ENCODE data around the gene SMIM30. TPM values are rescaled to one million over a fixed set of nuclear protein-coding genes. Genes with fewer than 3 reads are reported as not detected.

The SMIM30 gene
- total RNA-seq, 2 donors from 2014 or later, result 36.2 to 45.8 TPM

GRCh38 chr7:113083816-113084495, 34.4 kb downstream of the SMIM30 start:
- H3K27me3 ChIP-seq (ENCODE audit: control insufficient read depth, insufficient read depth, low read length, poor library complexity, severe bottlenecking), result peaks cover 54% of the 10 kb centered on the region
- 87 to 94% methylated on average over 9 to 10 of the region's 10 CpGs for WGBS, 2 experiments (ENCODE audit: insufficient coverage in 1 of 2, insufficient read length in 1 of 2)
- TF ChIP-seq CTCF (conservative IDR thresholded peaks at IDR 0.05), result no peak
- no peaks in the 10 kb centered on the region for H3K9me3 ChIP-seq (ENCODE audit: control insufficient read depth, low read length)
- no peaks in the 10 kb centered on the region for H3K9me3 Mint-ChIP-seq
- H3K36me3 ChIP-seq (ENCODE audit: control insufficient read depth, insufficient read depth, low read length), result no peaks in the 10 kb centered on the region
- H3K4me1 ChIP-seq (ENCODE audit: control insufficient read depth, insufficient read depth, low read length), result no peaks in the 10 kb centered on the region
- DNase-seq, result no peak
- no peak overlapping the region for H3K9ac ChIP-seq (ENCODE audit: extremely low read depth, low read length, poor library complexity, severe bottlenecking)
- no peaks in the 10 kb centered on the region for H3K36me3 Mint-ChIP-seq (ENCODE audit: low read depth)
- peaks cover 67% of the 10 kb centered on the region for H3K27me3 Mint-ChIP-seq (ENCODE audit: insufficient read depth)
- H3K4me3 ChIP-seq (ENCODE audit: low read length), result no peak overlapping the region
- H3K27ac Mint-ChIP-seq, result no peak overlapping the region
- no peak overlapping the region for H3K27ac ChIP-seq (ENCODE audit: low read depth, low read length)
- H3K4me3 Mint-ChIP-seq, result no peak overlapping the region
- peaks cover 1% of the 10 kb centered on the region for H3K4me1 Mint-ChIP-seq

DNA sequence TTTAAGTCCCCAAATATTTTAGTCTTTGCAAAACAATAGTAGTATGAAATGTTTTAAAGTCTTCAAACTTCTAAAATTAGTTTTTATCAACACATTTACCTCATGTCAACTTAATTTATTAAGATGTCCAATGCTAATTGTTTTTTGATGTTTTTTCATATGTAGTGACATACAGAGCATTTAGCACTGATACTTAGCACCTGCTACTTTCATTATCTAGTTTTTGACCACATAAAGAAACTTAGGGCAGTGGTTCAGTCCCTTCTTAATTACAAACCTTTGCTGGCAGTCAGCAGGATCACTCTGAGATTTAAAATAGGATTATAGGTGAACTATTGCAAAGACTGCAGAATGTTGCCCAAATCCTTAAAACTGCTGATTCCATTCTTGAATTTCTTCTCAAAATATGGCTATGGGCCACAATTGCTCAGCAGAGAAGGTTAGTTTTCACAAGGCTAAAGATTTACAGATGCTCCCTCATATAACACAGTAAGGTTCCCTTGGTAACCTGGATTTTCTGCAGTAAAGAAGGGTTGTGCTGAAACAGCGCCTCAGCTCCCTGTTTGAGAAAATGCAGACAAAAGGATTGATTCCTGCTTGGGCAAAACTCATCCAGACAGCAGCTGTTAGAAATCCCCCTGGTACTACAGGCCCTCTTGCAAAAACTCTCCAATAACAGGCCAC, 35.1 kb downstream of the SMIM30 start:
- Mint-ChIP-seq H3K27ac (no peak overlapping the region), H3K4me3 (no peak overlapping the region), H3K27me3 (ENCODE audit: insufficient read depth) (peaks cover 68% of the 10 kb centered on the region), H3K9me3 (no peaks in the 10 kb centered on the region), H3K36me3 (ENCODE audit: low read depth) (no peaks in the 10 kb centered on the region), H3K4me1 (peaks cover 1% of the 10 kb centered on the region)
- DNase-seq, result no peak
- H3K36me3 ChIP-seq (ENCODE audit: control insufficient read depth, insufficient read depth, low read length), result no peaks in the 10 kb centered on the region
- no peaks in the 10 kb centered on the region for H3K9me3 ChIP-seq (ENCODE audit: control insufficient read depth, low read length)
- no peak overlapping the region for H3K4me3 ChIP-seq (ENCODE audit: low read length)
- TF ChIP-seq CTCF (conservative IDR thresholded peaks at IDR 0.05), result no peak
- H3K27ac ChIP-seq (ENCODE audit: low read depth, low read length), result no peak overlapping the region
- H3K4me1 ChIP-seq (ENCODE audit: control insufficient read depth, insufficient read depth, low read length), result peaks cover under 1% of the 10 kb centered on the region
- peaks cover 57% of the 10 kb centered on the region for H3K27me3 ChIP-seq (ENCODE audit: control insufficient read depth, insufficient read depth, low read length, poor library complexity, severe bottlenecking)
- 59% methylated on average over 1 of the region's 1 CpG; no CpG with 5 or more reads in 1 of the 2 experiments for WGBS, 2 experiments (ENCODE audit: insufficient coverage in 1 of 2, insufficient read length in 1 of 2)
- H3K9ac ChIP-seq (ENCODE audit: extremely low read depth, low read length, poor library complexity, severe bottlenecking), result no peak overlapping the region

DNA sequence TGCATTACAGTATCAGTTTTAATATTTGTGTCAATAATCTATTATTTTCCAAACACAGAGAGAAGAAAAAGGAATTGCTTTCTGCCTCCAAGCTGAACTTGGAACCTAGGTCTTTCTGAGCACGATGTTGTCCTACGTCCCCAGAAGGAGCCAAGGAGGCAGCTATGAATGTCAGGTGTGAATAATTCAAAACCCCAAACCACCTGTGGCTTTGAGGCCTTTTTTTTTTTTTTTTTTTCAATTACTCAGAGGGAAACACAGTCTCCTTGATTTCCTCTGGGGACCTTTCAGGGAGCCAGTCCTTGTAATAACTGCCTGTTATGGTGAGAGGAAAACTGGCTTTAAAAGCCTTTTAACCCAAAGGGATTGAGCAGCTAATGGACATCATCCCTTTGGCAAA, 40.0 kb downstream of the SMIM30 start:
- H3K27me3 Mint-ChIP-seq (ENCODE audit: insufficient read depth), result peaks cover 69% of the 10 kb centered on the region
- TF ChIP-seq CTCF (conservative IDR thresholded peaks at IDR 0.05), result no peak
- no peak overlapping the region for H3K4me3 Mint-ChIP-seq
- H3K4me3 ChIP-seq (ENCODE audit: low read length), result no peak overlapping the region
- H3K4me1 ChIP-seq (ENCODE audit: control insufficient read depth, insufficient read depth, low read length), result peaks cover 5% of the 10 kb centered on the region
- H3K36me3 ChIP-seq (ENCODE audit: control insufficient read depth, insufficient read depth, low read length), result no peaks in the 10 kb centered on the region
- no peaks in the 10 kb centered on the region for H3K36me3 Mint-ChIP-seq (ENCODE audit: low read depth)
- H3K9me3 ChIP-seq (ENCODE audit: control insufficient read depth, low read length), result no peaks in the 10 kb centered on the region
- WGBS, 2 experiments (ENCODE audit: insufficient coverage in 1 of 2, insufficient read length in 1 of 2), result 49 to 60% methylated on average over 2 of the region's 2 CpGs
- H3K27ac Mint-ChIP-seq, result no peak overlapping the region
- no peak overlapping the region for H3K27ac ChIP-seq (ENCODE audit: low read depth, low read length)
- no peak overlapping the region for H3K9ac ChIP-seq (ENCODE audit: extremely low read depth, low read length, poor library complexity, severe bottlenecking)
- peaks cover 65% of the 10 kb centered on the region for H3K27me3 ChIP-seq (ENCODE audit: control insufficient read depth, insufficient read depth, low read length, poor library complexity, severe bottlenecking)
- DNase-seq, result no peak
- no peaks in the 10 kb centered on the region for H3K9me3 Mint-ChIP-seq
- peaks cover 21% of the 10 kb centered on the region for H3K4me1 Mint-ChIP-seq

Data from endodermal cell (in vitro differentiated cells).